ENCODE data around the gene HBA2. TPM values are rescaled to one million over a fixed set of nuclear protein-coding genes. Genes with fewer than 3 reads are reported as not detected.
A peak's percentile ranks its signal among the peaks of the same experiment; 100 is the strongest.
"Not testable (repeated sequence)": the region's sequence is repeated elsewhere in the genome, so short reads cannot be mapped to it uniquely, and the experiment has no call there.

HBA2 gene
- total and polyA plus RNA-seq, 4 experiments from 2014 or later: 0.75 to 1.1 (median 0.83) TPM; not detected in 1

DNA sequence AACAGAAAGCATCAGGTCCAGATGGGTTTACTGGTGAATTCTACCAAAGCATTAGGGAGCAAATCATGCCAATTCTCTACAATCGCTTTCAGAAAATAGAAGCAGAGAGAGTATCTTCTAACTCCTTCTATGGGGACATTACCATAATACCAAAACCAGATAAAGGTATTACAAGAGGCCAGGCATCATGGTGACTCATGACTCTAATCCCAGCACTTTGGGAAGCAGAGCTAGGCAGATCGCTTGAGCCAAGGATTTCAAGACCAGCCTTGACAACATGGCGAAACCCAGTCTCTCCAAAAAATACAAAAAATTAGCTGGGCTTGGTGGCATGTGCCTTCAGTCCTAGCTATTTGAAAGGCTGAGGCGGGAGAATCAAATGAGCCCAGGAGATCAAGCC lies 30.6 kb downstream of the HBA2 start:
- POLR2A ChIA-PET (ENCODE audit: partially characterized antibody): no interaction called here
- intact Hi-C loops (cut with micrococcal nuclease): no loop called here
- Mint-ChIP-seq H3K4me3 (no peak overlapping the region), H3K27me3 (no peaks in the 10 kb centered on the region), H3K4me1 (peaks cover 0 to 3% (median under 1%) of the 10 kb centered on the region in 4 donors), H3K9me3 (no peaks in the 10 kb centered on the region), H3K27ac (no peak overlapping the region), H3K36me3 (peaks cover 45 to 57% of the 10 kb centered on the region in 2 donors)
- Histone ChIP-seq H3K36me3 (ENCODE audit: insufficient read depth, low read length) (peaks cover 51% of the 10 kb centered on the region), H3K27me3 (ENCODE audit: insufficient read depth, low read length) (no peaks in the 10 kb centered on the region), H3K9me3 (ENCODE audit: control insufficient read depth in 1 of 2, low read length in 2 of 2) (no peaks in the 10 kb centered on the region), H3K27ac (ENCODE audit: low read depth, low read length) (no peak overlapping the region), H3K4me1 (ENCODE audit: insufficient read depth, low read length) (no peaks in the 10 kb centered on the region), H3K4me3 (ENCODE audit: low read length in 2 of 2) (no peak overlapping the region)
- no peak for DNase-seq
- CTCF ChIA-PET (ENCODE audit: partially characterized antibody): no interaction called here

DNA sequence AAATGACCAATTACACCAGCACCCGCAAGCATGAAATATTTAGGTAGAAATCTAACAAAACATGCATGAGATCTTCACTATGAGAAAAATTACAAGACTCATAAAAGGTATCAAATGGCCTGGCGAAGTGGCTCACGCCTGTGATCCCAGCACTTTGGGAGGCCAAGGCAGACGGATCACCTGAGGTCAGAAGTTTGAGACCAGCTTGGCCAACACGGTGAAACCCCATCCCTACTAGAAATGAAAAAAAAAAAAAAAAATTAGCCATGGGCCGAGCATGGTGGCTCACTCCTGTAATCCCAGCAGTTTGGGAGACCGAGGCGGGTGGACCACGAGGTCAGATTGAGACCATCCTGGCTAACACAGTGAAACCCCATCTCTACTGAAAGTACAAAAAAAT lies 31.4 kb downstream of the HBA2 start:
- CTCF ChIA-PET (ENCODE audit: partially characterized antibody); H3K4me3 Mint-ChIP-seq; H3K4me3 ChIP-seq (ENCODE audit: low read length in 2 of 2); POLR2A ChIA-PET (ENCODE audit: partially characterized antibody); H3K9me3 ChIP-seq (ENCODE audit: control insufficient read depth in 1 of 2, low read length in 2 of 2); H3K9me3 Mint-ChIP-seq; H3K27me3 Mint-ChIP-seq; DNase-seq; H3K4me1 ChIP-seq (ENCODE audit: insufficient read depth, low read length); H3K4me1 Mint-ChIP-seq; H3K27me3 ChIP-seq (ENCODE audit: insufficient read depth, low read length); H3K27ac ChIP-seq (ENCODE audit: low read depth, low read length); intact Hi-C loops (cut with micrococcal nuclease); H3K27ac Mint-ChIP-seq: not testable (repeated sequence)
- peaks cover 47% of the 10 kb centered on the region for H3K36me3 ChIP-seq (ENCODE audit: insufficient read depth, low read length)
- H3K36me3 Mint-ChIP-seq: peaks cover 41 to 57% of the 10 kb centered on the region in 2 donors

DNA sequence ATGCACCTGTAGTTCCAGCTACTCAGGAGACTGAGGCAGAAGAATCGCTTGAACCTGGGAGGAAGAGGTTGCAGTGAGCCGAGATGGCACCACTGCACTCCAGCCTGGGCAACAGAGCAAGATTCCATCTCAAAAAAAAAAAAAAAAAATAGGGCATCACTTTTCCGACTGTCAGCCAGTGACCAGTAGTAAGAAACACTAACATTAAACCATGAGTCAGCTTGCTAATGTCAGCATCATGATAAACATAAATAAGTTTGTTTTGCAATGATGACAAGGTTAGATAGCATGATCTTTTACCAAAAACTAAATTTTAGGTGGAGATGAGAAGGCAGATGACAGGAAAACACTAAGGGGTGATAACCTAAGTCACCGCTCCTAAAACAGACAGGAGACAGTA lies 36.7 kb downstream of the HBA2 start:
- H3K9me3 Mint-ChIP-seq; H3K27me3 ChIP-seq (ENCODE audit: insufficient read depth, low read length); H3K27ac ChIP-seq (ENCODE audit: low read depth, low read length); H3K27ac Mint-ChIP-seq; H3K4me3 ChIP-seq (ENCODE audit: low read length in 2 of 2); POLR2A ChIA-PET (ENCODE audit: partially characterized antibody); H3K27me3 Mint-ChIP-seq; H3K4me1 ChIP-seq (ENCODE audit: insufficient read depth, low read length); DNase-seq; intact Hi-C loops (cut with micrococcal nuclease); CTCF ChIA-PET (ENCODE audit: partially characterized antibody); H3K9me3 ChIP-seq (ENCODE audit: control insufficient read depth in 1 of 2, low read length in 2 of 2); H3K4me3 Mint-ChIP-seq; H3K4me1 Mint-ChIP-seq: not testable (repeated sequence)
- peaks cover 58% of the 10 kb centered on the region for H3K36me3 ChIP-seq (ENCODE audit: insufficient read depth, low read length)
- H3K36me3 Mint-ChIP-seq: peaks cover 38 to 75% of the 10 kb centered on the region in 2 donors

DNA sequence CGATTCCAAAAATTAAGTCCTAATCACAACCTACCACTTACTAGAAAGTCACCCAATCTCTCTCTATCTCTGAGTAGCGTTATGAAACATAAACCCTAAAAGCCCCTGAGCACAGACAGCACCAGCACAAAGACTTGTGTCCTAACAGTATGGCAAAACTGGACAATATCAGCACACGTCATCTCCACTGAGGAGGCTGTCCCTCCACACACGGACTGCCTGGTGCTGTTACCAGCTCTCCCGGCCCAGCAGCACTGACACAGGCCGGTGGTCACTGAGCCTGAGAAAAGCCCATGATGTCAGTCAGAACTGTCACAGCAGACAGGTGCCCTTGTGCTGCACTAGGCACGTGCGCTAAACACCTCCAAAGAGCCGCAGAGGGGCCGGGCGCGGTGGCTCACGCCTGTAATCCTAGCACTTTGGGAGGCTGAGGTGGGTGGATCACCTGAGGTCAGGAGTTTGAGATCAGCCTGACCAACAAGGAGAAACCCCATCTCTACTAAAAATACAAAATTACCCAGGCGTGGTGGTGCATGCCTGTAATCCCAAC lies 39.0 kb downstream of the HBA2 start:
- peaks cover 29 to 72% of the 10 kb centered on the region in 2 donors for H3K36me3 Mint-ChIP-seq

DNA sequence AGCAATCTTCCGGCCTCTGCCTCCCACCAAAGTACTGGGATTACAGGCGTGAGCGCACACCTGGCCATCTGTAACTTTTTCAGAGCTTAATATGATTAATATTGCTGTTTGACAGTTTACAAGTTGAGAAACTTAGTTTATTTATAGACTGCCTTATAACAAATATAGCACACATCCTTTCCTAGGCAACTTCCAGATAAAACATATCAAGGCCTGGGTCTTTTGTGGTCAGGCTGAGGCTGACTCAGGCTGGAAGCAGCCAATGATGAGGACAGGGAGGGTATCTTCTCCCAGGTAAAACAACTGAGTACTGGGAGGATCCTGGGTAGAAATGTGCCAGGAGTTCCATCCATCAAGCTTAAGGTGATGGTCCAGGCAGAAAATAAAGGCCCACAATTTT lies 40.3 kb downstream of the HBA2 start:
- DNase-seq: no peak
- Mint-ChIP-seq H3K27ac (peak overlapping the region in 1 of 7 donors; percentile 42), H3K4me3 (no peak overlapping the region), H3K27me3 (no peaks in the 10 kb centered on the region), H3K36me3 (peaks cover 23 to 69% of the 10 kb centered on the region in 2 donors), H3K9me3 (peaks cover 0 to 2% (median 0%) of the 10 kb centered on the region in 8 donors), H3K4me1 (peaks cover 0 to 6% (median 4%) of the 10 kb centered on the region in 4 donors)
- Histone ChIP-seq H3K4me1 (ENCODE audit: insufficient read depth, low read length) (no peaks in the 10 kb centered on the region), H3K27me3 (ENCODE audit: insufficient read depth, low read length) (no peaks in the 10 kb centered on the region), H3K27ac (ENCODE audit: low read depth, low read length) (no peak overlapping the region), H3K4me3 (ENCODE audit: low read length in 2 of 2) (no peak overlapping the region), H3K36me3 (ENCODE audit: insufficient read depth, low read length) (peaks cover 43% of the 10 kb centered on the region), H3K9me3 (ENCODE audit: control insufficient read depth in 1 of 2, low read length in 2 of 2) (no peaks in the 10 kb centered on the region)
- CTCF ChIA-PET (ENCODE audit: partially characterized antibody): interaction anchor here (1.4 kb wide), 1 partner anchor 15 kb away, joined by 3 read pairs; no protein-coding TSS in a partner anchor
- POLR2A ChIA-PET (ENCODE audit: partially characterized antibody): no interaction called here
- intact Hi-C loops (cut with micrococcal nuclease): no loop called here

More for the DNA sequence above, 39.0 kb downstream of the HBA2 start:
- H3K4me1 ChIP-seq (ENCODE audit: insufficient read depth, low read length); H3K9me3 Mint-ChIP-seq; DNase-seq; intact Hi-C loops (cut with micrococcal nuclease); POLR2A ChIA-PET (ENCODE audit: partially characterized antibody); H3K4me3 Mint-ChIP-seq; H3K27me3 ChIP-seq (ENCODE audit: insufficient read depth, low read length); H3K4me3 ChIP-seq (ENCODE audit: low read length in 2 of 2); H3K27me3 Mint-ChIP-seq; H3K27ac ChIP-seq (ENCODE audit: low read depth, low read length); H3K4me1 Mint-ChIP-seq; CTCF ChIA-PET (ENCODE audit: partially characterized antibody); H3K9me3 ChIP-seq (ENCODE audit: control insufficient read depth in 1 of 2, low read length in 2 of 2): not testable (repeated sequence)
- H3K36me3 ChIP-seq (ENCODE audit: insufficient read depth, low read length): peaks cover 45% of the 10 kb centered on the region
- peak overlapping the region in 1 of 7 donors; percentile 15 for H3K27ac Mint-ChIP-seq

DNA sequence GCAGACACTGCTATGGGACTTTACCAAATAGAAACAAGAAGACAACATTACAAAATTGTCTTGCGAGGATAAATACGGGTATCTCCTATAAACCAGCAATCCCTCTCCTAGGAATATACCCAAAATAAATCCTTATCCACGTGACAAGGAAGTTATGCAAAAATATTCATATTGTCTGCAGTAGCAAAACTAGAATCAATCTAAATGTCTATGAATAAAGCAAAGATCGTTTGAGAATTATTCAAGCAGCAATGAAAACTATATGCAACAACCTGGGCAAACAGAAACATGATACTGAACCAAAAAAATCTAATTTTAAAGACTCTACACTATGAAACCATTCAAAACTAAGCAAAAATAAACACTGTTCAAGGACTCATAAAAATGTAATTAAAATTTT lies 47.3 kb downstream of the HBA2 start:
- peaks cover 26 to 50% of the 10 kb centered on the region in 2 donors for H3K36me3 Mint-ChIP-seq
- no peak overlapping the region for H3K4me3 Mint-ChIP-seq
- H3K27ac Mint-ChIP-seq: no peak overlapping the region
- ChIA-PET POLR2A (ENCODE audit: partially characterized antibody) (no interaction called here), CTCF (ENCODE audit: partially characterized antibody) (no interaction called here)
- Histone ChIP-seq H3K9me3 (ENCODE audit: control insufficient read depth in 1 of 2, low read length in 2 of 2) (no peaks in the 10 kb centered on the region), H3K27ac (ENCODE audit: low read depth, low read length) (no peak overlapping the region), H3K36me3 (ENCODE audit: insufficient read depth, low read length) (peaks cover 37% of the 10 kb centered on the region), H3K4me3 (ENCODE audit: low read length in 2 of 2) (no peak overlapping the region), H3K27me3 (ENCODE audit: insufficient read depth, low read length) (no peaks in the 10 kb centered on the region), H3K4me1 (ENCODE audit: insufficient read depth, low read length) (no peaks in the 10 kb centered on the region)
- no peaks in the 10 kb centered on the region for H3K27me3 Mint-ChIP-seq
- intact Hi-C loops (cut with micrococcal nuclease): no loop called here
- DNase-seq: no peak
- H3K9me3 Mint-ChIP-seq: peaks cover 0 to 2% (median 0%) of the 10 kb centered on the region in 8 donors
- peaks cover 8 to 14% (median 11%) of the 10 kb centered on the region in 4 donors for H3K4me1 Mint-ChIP-seq
